ENCODE data around the gene SSNA1.

GRCh38 chr9:137175345-137175961, 13.0 kb upstream of the SSNA1 start:
- TF ChIP-seq CTCF (IDR thresholded peaks at IDR 0.05) (no peak), ZFX (IDR thresholded peaks at IDR 0.05; ENCODE audit: borderline replicate concordance) (no peak)
